H9 (cell line): Measurements from ENCODE around the gene PHEX. TPM values are rescaled to one million over a fixed set of nuclear protein-coding genes. Genes with fewer than 3 reads are reported as not detected.

Experiments
- DNase-seq: peaks from one replicate; pipeline ENCODE4 v3.0.0-alpha.2; 2017
- H2AFZ ChIP-seq: one replicate; pipeline ENCODE4 v1.6.1; 2013; ENCODE audit warnings: mild to moderate bottlenecking, low read length, control low read depth, moderate library complexity
- H2AK5ac ChIP-seq: 2 replicates; pipeline ENCODE4 v1.6.1; 2013; ENCODE audit warnings: low read length, control low read depth, mixed read lengths; ENCODE audit not compliant: insufficient read length
- H2BK120ac ChIP-seq: one replicate; pipeline ENCODE4 v1.6.1; 2013; ENCODE audit warnings: low read depth, mild to moderate bottlenecking, low read length, control low read depth, inconsistent platforms; ENCODE audit not compliant: poor library complexity, severe bottlenecking
- H2BK12ac ChIP-seq: 2 replicates; pipeline ENCODE4 v1.6.1; 2013; ENCODE audit warnings: low read length, control low read depth, mixed read lengths, low read depth; ENCODE audit not compliant: insufficient read length
- H2BK15ac ChIP-seq: 2 replicates; pipeline ENCODE4 v1.6.1; 2013; ENCODE audit warnings: low read depth, low read length, control low read depth
- H2BK20ac ChIP-seq: one replicate; pipeline ENCODE4 v1.6.1; 2013; ENCODE audit warnings: low read depth, mild to moderate bottlenecking, low read length, control low read depth, inconsistent platforms; ENCODE audit not compliant: poor library complexity, severe bottlenecking
- H2BK5ac ChIP-seq: 2 replicates; pipeline ENCODE4 v1.6.1; 2013; ENCODE audit warnings: low read length, control low read depth, mixed read lengths; ENCODE audit not compliant: insufficient read length
- H3K14ac ChIP-seq: 2 replicates; pipeline ENCODE4 v1.6.1; 2013; ENCODE audit warnings: low read length, control low read depth; ENCODE audit not compliant: insufficient read depth
- H3K18ac ChIP-seq: 2 replicates; pipeline ENCODE4 v1.6.1; 2013; ENCODE audit warnings: low read depth, mild to moderate bottlenecking, mixed read lengths, low read length, control low read depth; ENCODE audit not compliant: insufficient read length
- H3K23ac ChIP-seq: 2 replicates; pipeline ENCODE4 v1.6.1; 2013; ENCODE audit warnings: low read length, control low read depth, mixed read lengths, low read depth; ENCODE audit not compliant: insufficient read length
- H3K23me2 ChIP-seq: 2 replicates; pipeline ENCODE4 v1.6.1; 2013; ENCODE audit warnings: low read depth, mild to moderate bottlenecking, mixed read lengths, low read length, control low read depth; ENCODE audit not compliant: insufficient read length, poor library complexity, severe bottlenecking
- H3K27ac ChIP-seq: 2 replicates; pipeline ENCODE4 v1.5.1; 2013; ENCODE audit warnings: low read length, control low read depth, mixed read lengths, low read depth; ENCODE audit not compliant: insufficient read length
- H3K27me3 ChIP-seq: 2 replicates; pipeline ENCODE4 v1.6.1; 2013; ENCODE audit warnings: low read length, control low read depth, inconsistent platforms; ENCODE audit not compliant: insufficient read depth
- H3K4ac ChIP-seq: 2 replicates; pipeline ENCODE4 v1.6.1; 2013; ENCODE audit warnings: low read depth, mild to moderate bottlenecking, control low read depth, inconsistent platforms, low read length, moderate library complexity
- H3K4me1 ChIP-seq: 2 replicates; pipeline ENCODE4 v1.6.1; 2013; ENCODE audit warnings: low read length, control low read depth, inconsistent platforms; ENCODE audit not compliant: insufficient read depth
- H3K4me2 ChIP-seq: 2 replicates; pipeline ENCODE4 v1.6.1; 2013; ENCODE audit warnings: low read length, control low read depth, mixed read lengths; ENCODE audit not compliant: insufficient read length, insufficient read depth
- H3K56ac ChIP-seq: 2 replicates; pipeline ENCODE4 v1.6.1; 2013; ENCODE audit warnings: low read depth, mild to moderate bottlenecking, mixed read lengths, low read length, control low read depth; ENCODE audit not compliant: insufficient read length
- H3K79me1 ChIP-seq: 2 replicates; pipeline ENCODE4 v1.6.1; 2013; ENCODE audit warnings: low read depth, mild to moderate bottlenecking, moderate library complexity, low read length, control low read depth, inconsistent platforms; ENCODE audit not compliant: insufficient read depth, poor library complexity, severe bottlenecking
- H3K79me2 ChIP-seq: 2 replicates; pipeline ENCODE4 v1.6.1; 2013; ENCODE audit warnings: low read length, control low read depth, inconsistent platforms; ENCODE audit not compliant: insufficient read depth
- H3K9ac ChIP-seq: 2 replicates; pipeline ENCODE4 v1.6.1; 2013; ENCODE audit warnings: low read length, control low read depth, mixed read lengths; ENCODE audit not compliant: insufficient read length; ENCODE audit errors: extremely low read depth
- H3K9me3 ChIP-seq: one replicate; pipeline ENCODE4 v1.6.1; 2013; ENCODE audit warnings: low read depth, low read length, inconsistent platforms; ENCODE audit not compliant: control insufficient read depth
- H3T11ph ChIP-seq: one replicate; pipeline ENCODE4 v1.6.1; 2013; ENCODE audit warnings: mild to moderate bottlenecking, low read length, control low read depth, inconsistent platforms
- H4K20me1 ChIP-seq: one replicate; pipeline ENCODE4 v1.6.1; 2013; ENCODE audit not compliant: control insufficient read depth, insufficient read length, insufficient read depth
- H4K5ac ChIP-seq: 2 replicates; pipeline ENCODE4 v1.6.1; 2013; ENCODE audit warnings: low read depth, mild to moderate bottlenecking, mixed read lengths, low read length, control low read depth; ENCODE audit not compliant: insufficient read length
- H4K8ac ChIP-seq: replicated peaks from 2 replicates; pipeline ENCODE4 v1.6.1; 2013; ENCODE audit warnings: low read length, control low read depth, mixed read lengths, low read depth; ENCODE audit not compliant: insufficient read length
- H4K91ac ChIP-seq: 2 replicates; pipeline ENCODE4 v1.6.1; 2013; ENCODE audit warnings: low read depth, mild to moderate bottlenecking, moderate library complexity, mixed read lengths, low read length, control low read depth; ENCODE audit not compliant: insufficient read length
- H3K27ac Mint-ChIP-seq, 3 experiments: 2 replicates in 2 of 3; 3 replicates in 1 of 3; pipeline ENCODE4 v1.8.0; 2020 to 2021; ENCODE audit warnings: mixed read lengths in 3 of 3, mild to moderate bottlenecking in 1 of 3, moderate library complexity in 1 of 3
- H3K27me3 Mint-ChIP-seq: 2 replicates; pipeline ENCODE4 v1.8.0; 2021; ENCODE audit warnings: low read depth, mild to moderate bottlenecking, moderate library complexity, mixed read lengths
- H3K36me3 Mint-ChIP-seq, 3 experiments: 2 replicates in 2 of 3; 3 replicates in 1 of 3; pipeline ENCODE4 v1.8.0; 2020 to 2021; ENCODE audit warnings: low read depth in 3 of 3, mixed read lengths in 3 of 3; ENCODE audit not compliant: insufficient read depth in 1 of 3
- H3K4me1 Mint-ChIP-seq, 2 experiments: 2 replicates each; pipeline ENCODE4 v1.8.0; 2020; ENCODE audit warnings: mixed read lengths in 2 of 2
- H3K4me3 Mint-ChIP-seq, 2 experiments: 2 replicates in 1 of 2; 3 replicates in 1 of 2; pipeline ENCODE4 v1.8.0; 2020 to 2021; ENCODE audit warnings: mild to moderate bottlenecking in 2 of 2, mixed read lengths in 2 of 2, moderate library complexity in 1 of 2
- H3K9me3 Mint-ChIP-seq, 2 experiments: 2 replicates in 1 of 2; 3 replicates in 1 of 2; pipeline ENCODE4 v1.8.0; 2020; ENCODE audit warnings: mild to moderate bottlenecking in 2 of 2, mixed read lengths in 2 of 2, moderate library complexity in 1 of 2
- WGBS: extraction: QIAGEN DNeasy Blood & Tissue Kit; methylation state at CpG from one replicate; pipeline ENCODE4 v1.1.7; 2013; ENCODE audit warnings: missing lambda C conversion rate, low lambda C conversion rate, mixed read lengths; ENCODE audit not compliant: insufficient read length; ENCODE audit errors: extremely low coverage; 5-methylcytosine and 5-hydroxymethylcytosine counted together
- total RNA-seq: library from RNA; stranded (reverse); gene quantifications from 2 replicates; pipeline ENCODE4 v1.2.1, GENCODE V29; 2021
- TF ChIP-seq, protein P1 (sequence below): fragments of 200-600 bp; sonication (generic); conservative IDR thresholded peaks from 3 replicates; pipeline ENCODE4 v1.8.0; 2021; ENCODE audit warnings: antibody characterized with exemption, mild to moderate bottlenecking

PHEX gene
- total RNA-seq, 1 experiment from 2014 or later = 0.11 TPM

DNA sequence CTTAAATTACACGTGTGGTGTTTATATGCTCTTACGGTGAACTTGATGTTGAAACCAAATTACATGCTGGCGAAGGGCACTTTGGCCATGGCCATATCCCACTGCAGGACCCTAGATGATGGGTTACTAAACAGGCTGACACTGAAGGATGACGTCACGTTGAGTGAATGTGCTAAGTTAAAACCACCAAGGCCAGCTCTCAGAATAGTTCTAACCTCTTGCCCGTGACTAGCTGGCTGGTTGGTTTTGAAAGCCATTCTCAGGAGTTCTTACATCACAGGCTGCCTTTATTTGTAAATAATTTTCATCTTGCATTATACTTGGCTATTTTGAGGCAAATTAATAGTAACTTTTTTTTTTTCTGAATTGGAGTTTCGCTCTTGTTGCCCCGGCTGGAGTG lies 41.3 kb upstream of the PHEX start:
- H3K4me2 ChIP-seq = no peak overlapping the region
- H3K23ac ChIP-seq = no peak overlapping the region
- H3K27ac ChIP-seq = no peak overlapping the region
- H4K8ac ChIP-seq = no peak overlapping the region
- TF ChIP-seq, protein P1, sequence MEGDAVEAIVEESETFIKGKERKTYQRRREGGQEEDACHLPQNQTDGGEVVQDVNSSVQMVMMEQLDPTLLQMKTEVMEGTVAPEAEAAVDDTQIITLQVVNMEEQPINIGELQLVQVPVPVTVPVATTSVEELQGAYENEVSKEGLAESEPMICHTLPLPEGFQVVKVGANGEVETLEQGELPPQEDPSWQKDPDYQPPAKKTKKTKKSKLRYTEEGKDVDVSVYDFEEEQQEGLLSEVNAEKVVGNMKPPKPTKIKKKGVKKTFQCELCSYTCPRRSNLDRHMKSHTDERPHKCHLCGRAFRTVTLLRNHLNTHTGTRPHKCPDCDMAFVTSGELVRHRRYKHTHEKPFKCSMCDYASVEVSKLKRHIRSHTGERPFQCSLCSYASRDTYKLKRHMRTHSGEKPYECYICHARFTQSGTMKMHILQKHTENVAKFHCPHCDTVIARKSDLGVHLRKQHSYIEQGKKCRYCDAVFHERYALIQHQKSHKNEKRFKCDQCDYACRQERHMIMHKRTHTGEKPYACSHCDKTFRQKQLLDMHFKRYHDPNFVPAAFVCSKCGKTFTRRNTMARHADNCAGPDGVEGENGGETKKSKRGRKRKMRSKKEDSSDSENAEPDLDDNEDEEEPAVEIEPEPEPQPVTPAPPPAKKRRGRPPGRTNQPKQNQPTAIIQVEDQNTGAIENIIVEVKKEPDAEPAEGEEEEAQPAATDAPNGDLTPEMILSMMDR = no peak
- peaks cover 21 to 26% of the 10 kb centered on the region in 2 experiments for H3K4me1 Mint-ChIP-seq
- H3K27me3 Mint-ChIP-seq = no peaks in the 10 kb centered on the region
- no peak overlapping the region for H2AFZ ChIP-seq
- no peak overlapping the region for H4K5ac ChIP-seq
- no peak for DNase-seq
- H3K4me1 ChIP-seq = no peaks in the 10 kb centered on the region; the same call in 1 of the 2 replicates
- no peak overlapping the region for H2BK15ac ChIP-seq
- no peak overlapping the region for H2BK5ac ChIP-seq
- no peak overlapping the region for H3K9ac ChIP-seq
- no peak overlapping the region for H2BK20ac ChIP-seq
- no peak overlapping the region for H3K4me3 Mint-ChIP-seq
- no peaks in the 10 kb centered on the region for H3K23me2 ChIP-seq
- no peaks in the 10 kb centered on the region for H3K9me3 ChIP-seq
- H2BK120ac ChIP-seq = no peak overlapping the region
- H2AK5ac ChIP-seq = no peak overlapping the region
- no peaks in the 10 kb centered on the region for H3K79me1 ChIP-seq
- no peak overlapping the region for H3T11ph ChIP-seq
- no peaks in the 10 kb centered on the region; the same call in 1 of the 2 replicates for H3K79me2 ChIP-seq
- no peak overlapping the region for H3K56ac ChIP-seq
- WGBS = no CpG with 5 or more reads among the region's 8 CpGs
- no peaks in the 10 kb centered on the region for H4K20me1 ChIP-seq
- H3K14ac ChIP-seq = no peak overlapping the region
- H4K91ac ChIP-seq = no peak overlapping the region
- no peaks in the 10 kb centered on the region for H3K27me3 ChIP-seq
- H3K27ac Mint-ChIP-seq = 0 out of 7 replicates have a peak overlapping the region, but pooled peaks of 1 of the 3 experiments have one; percentile 20
- peaks cover 52 to 92% (median 82%) of the 10 kb centered on the region in 3 experiments for H3K36me3 Mint-ChIP-seq
- peaks cover 0 to 31% of the 10 kb centered on the region in 2 experiments; a peak in 3 of 5 replicates for H3K9me3 Mint-ChIP-seq
- no peak overlapping the region for H2BK12ac ChIP-seq
- no peak overlapping the region for H3K18ac ChIP-seq
- no peak overlapping the region for H3K4ac ChIP-seq
